Measurements from ENCODE around the gene PPP2R2D. TPM values are rescaled to one million over a fixed set of nuclear protein-coding genes. Genes with fewer than 3 reads are reported as not detected.

PPP2R2D gene
- total RNA-seq, 1 experiment from 2014 or later: 41.0 TPM

- Histone ChIP-seq H3K4me1 (ENCODE audit: control insufficient read depth, insufficient read depth, low read length) (no peaks in the 10 kb centered on the region), H3K36me3 (ENCODE audit: control insufficient read depth, insufficient read depth, low read length) (no peaks in the 10 kb centered on the region), H3K9me3 (ENCODE audit: control insufficient read depth, insufficient read depth, low read depth, low read length) (no peaks in the 10 kb centered on the region), H3K4me3 (ENCODE audit: low read depth in 2 of 2, low read length in 2 of 2) (no peak overlapping the region), H3K27ac (ENCODE audit: low read length) (no peak overlapping the region), H3K27me3 (ENCODE audit: control insufficient read depth, insufficient read depth, low read length) (peaks cover 9% of the 10 kb centered on the region)
- in situ Hi-C loops (cut with HindIII; ENCODE audit: low pct_unique_long_range_greater_than_20kb, low sequenced_read_pairs): no loop called here
- ATAC-seq (no peak), DNase-seq (ENCODE audit: low read depth, low spot score) (no peak)
- no TSS peak for BruUV-seq (replicated peaks)
- intact Hi-C loops (cut with micrococcal nuclease; ENCODE audit: unreplicated experiment): no loop called here
- ChIA-PET POLR2A (no interaction called here), CTCF (interaction anchor here (0.6 kb wide), 1 partner anchor 21 kb away, joined by 5 read pairs; no protein-coding TSS in a partner anchor)
- TF ChIP-seq POLR2AphosphoS5 (IDR thresholded peaks at IDR 0.05; ENCODE audit: low read depth, low read length) (no peak), TCF7L2 (IDR thresholded peaks at IDR 0.05; ENCODE audit: low read depth, low read length) (no peak), CTCF (IDR thresholded peaks at IDR 0.05) (no peak), REST (IDR thresholded peaks at IDR 0.05; ENCODE audit: insufficient read depth in 1 of 2, low read depth in 2 of 2, low read length in 1 of 2) (no peak), SIN3A (IDR thresholded peaks at IDR 0.05; ENCODE audit: borderline replicate concordance, insufficient read depth, low read depth, low read length) (no peak)
Measured at GRCh38 chr10:131855461-131856401, 45.1 kb upstream of the PPP2R2D start.

- ChIA-PET CTCF (no interaction called here), POLR2A (no interaction called here)
- in situ Hi-C loops (cut with HindIII; ENCODE audit: low pct_unique_long_range_greater_than_20kb, low sequenced_read_pairs) (no loop called here), intact Hi-C loops (cut with micrococcal nuclease; ENCODE audit: unreplicated experiment) (no loop called here)
- TF ChIP-seq SIN3A (IDR thresholded peaks at IDR 0.05; ENCODE audit: borderline replicate concordance, insufficient read depth, low read depth, low read length) (no peak), POLR2AphosphoS5 (IDR thresholded peaks at IDR 0.05; ENCODE audit: low read depth, low read length) (no peak), TCF7L2 (IDR thresholded peaks at IDR 0.05; ENCODE audit: low read depth, low read length) (no peak), CTCF (IDR thresholded peaks at IDR 0.05) (no peak), REST (IDR thresholded peaks at IDR 0.05; ENCODE audit: insufficient read depth in 1 of 2, low read depth in 2 of 2, low read length in 1 of 2) (no peak)
- Histone ChIP-seq H3K4me3 (ENCODE audit: low read depth in 2 of 2, low read length in 2 of 2) (no peak overlapping the region), H3K4me1 (ENCODE audit: control insufficient read depth, insufficient read depth, low read length) (no peaks in the 10 kb centered on the region), H3K27ac (ENCODE audit: low read length) (no peak overlapping the region), H3K36me3 (ENCODE audit: control insufficient read depth, insufficient read depth, low read length) (no peaks in the 10 kb centered on the region), H3K27me3 (ENCODE audit: control insufficient read depth, insufficient read depth, low read length) (peaks cover 13% of the 10 kb centered on the region), H3K9me3 (ENCODE audit: control insufficient read depth, insufficient read depth, low read depth, low read length) (no peaks in the 10 kb centered on the region)
- BruUV-seq (replicated peaks): no TSS peak
- ATAC-seq (no peak), DNase-seq (ENCODE audit: low read depth, low spot score) (no peak)
Measured at GRCh38 chr10:131856441-131857094, 44.2 kb upstream of the PPP2R2D start.
